Neuronal stem cell (in vitro differentiated cells): ENCODE measurements around the gene GPRC5B.

Experiments
- DNase-seq: peaks from one replicate; pipeline ENCODE4 v3.0.0-alpha.2; 2013; ENCODE audit warnings: low spot score
- H2AFZ ChIP-seq: one replicate; pipeline ENCODE4 v1.6.1; 2013; ENCODE audit warnings: mild to moderate bottlenecking, low read length, inconsistent platforms
- H2AK5ac ChIP-seq: 2 replicates; pipeline ENCODE4 v1.6.1; 2013; ENCODE audit warnings: low read depth, mild to moderate bottlenecking, inconsistent platforms, low read length, moderate library complexity, mixed read lengths
- H2BK120ac ChIP-seq: 2 replicates; pipeline ENCODE4 v1.6.1; 2013; ENCODE audit warnings: low read depth, mild to moderate bottlenecking, inconsistent platforms, low read length, moderate library complexity, mixed read lengths
- H2BK12ac ChIP-seq: one replicate; pipeline ENCODE4 v1.6.1; 2013; ENCODE audit warnings: low read length, inconsistent platforms
- H2BK15ac ChIP-seq: 2 replicates; pipeline ENCODE4 v1.6.1; 2013; ENCODE audit warnings: mild to moderate bottlenecking, low read length, inconsistent platforms, mixed read lengths
- H2BK5ac ChIP-seq: one replicate; pipeline ENCODE4 v1.6.1; 2013; ENCODE audit warnings: inconsistent platforms, mild to moderate bottlenecking, low read length, moderate library complexity
- H3K14ac ChIP-seq: one replicate; pipeline ENCODE4 v1.6.1; 2013; ENCODE audit warnings: low read length, inconsistent platforms
- H3K18ac ChIP-seq: 2 replicates; pipeline ENCODE4 v1.6.1; 2013; ENCODE audit warnings: low read length, inconsistent platforms
- H3K23ac ChIP-seq: 2 replicates; pipeline ENCODE4 v1.6.1; 2013; ENCODE audit warnings: low read depth, mild to moderate bottlenecking, mixed read lengths, low read length, inconsistent platforms; ENCODE audit not compliant: poor library complexity
- H3K27ac ChIP-seq: replicated peaks from 3 replicates; pipeline ENCODE4 v1.5.1; 2013; ENCODE audit warnings: low read length, inconsistent platforms
- H3K27me3 ChIP-seq, 3 experiments: 2 replicates each; pipeline ENCODE4 v1.6.1; 2013; ENCODE audit warnings: low read length in 3 of 3, mild to moderate bottlenecking in 2 of 3, inconsistent platforms in 1 of 3, low read depth in 1 of 3, mixed read lengths in 1 of 3, moderate library complexity in 1 of 3; ENCODE audit not compliant: control insufficient read depth in 3 of 3, insufficient read depth in 3 of 3
- H3K36me3 ChIP-seq, 2 donors: replicated peaks in 1 of 2; 2 replicates each; pipeline ENCODE4 v1.6.1; 2013; ENCODE audit warnings: low read length in 2 of 2; ENCODE audit not compliant: control insufficient read depth in 2 of 2, insufficient read depth in 2 of 2
- H3K4ac ChIP-seq: 2 replicates; pipeline ENCODE4 v1.6.1; 2013; ENCODE audit warnings: inconsistent platforms, mild to moderate bottlenecking, low read length, moderate library complexity
- H3K4me1 ChIP-seq, 2 donors: 1 replicate in 1 of 2; 2 replicates in 1 of 2; pipeline ENCODE4 v1.6.1; 2013; ENCODE audit warnings: low read length in 2 of 2, low read depth in 1 of 2; ENCODE audit not compliant: control insufficient read depth in 2 of 2, insufficient read depth in 1 of 2
- H3K4me2 ChIP-seq: one replicate; pipeline ENCODE4 v1.6.1; 2013; ENCODE audit warnings: mild to moderate bottlenecking, low read length, inconsistent platforms; ENCODE audit not compliant: insufficient read depth, poor library complexity, severe bottlenecking
- H3K4me3 ChIP-seq, 2 donors: 2 replicates each; pipeline ENCODE4 v1.5.1; 2013; ENCODE audit warnings: low read length in 2 of 2, mild to moderate bottlenecking in 2 of 2, inconsistent platforms in 1 of 2, moderate library complexity in 1 of 2
- H3K79me1 ChIP-seq: one replicate; pipeline ENCODE4 v1.6.1; 2013; ENCODE audit warnings: low read depth, mild to moderate bottlenecking, inconsistent platforms, low read length, moderate library complexity
- H3K9ac ChIP-seq: one replicate; pipeline ENCODE4 v1.6.1; 2013; ENCODE audit warnings: mild to moderate bottlenecking, low read depth, low read length, inconsistent platforms; ENCODE audit not compliant: poor library complexity
- H3K9me3 ChIP-seq, 2 donors: replicated peaks in 1 of 2; 2 replicates each; pipeline versions ENCODE3 to v1.6.1; 2013; ENCODE audit warnings: low read length in 2 of 2, mild to moderate bottlenecking in 2 of 2, inconsistent platforms in 1 of 2, low read depth in 1 of 2, mixed read lengths in 1 of 2, moderate library complexity in 1 of 2; ENCODE audit not compliant: control insufficient read depth in 2 of 2, insufficient read depth in 1 of 2
- H4K8ac ChIP-seq: one replicate; pipeline ENCODE4 v1.6.1; 2013; ENCODE audit warnings: low read depth, mild to moderate bottlenecking, inconsistent platforms, low read length, moderate library complexity
- H4K91ac ChIP-seq: one replicate; pipeline ENCODE4 v1.6.1; 2013; ENCODE audit warnings: low read length, low read depth, mild to moderate bottlenecking, inconsistent platforms; ENCODE audit not compliant: poor library complexity
- WGBS, 2 donors: extraction: QIAGEN DNeasy Blood & Tissue Kit; methylation state at CpG; one replicate each; pipeline ENCODE4 v1.1.7; 2013; ENCODE audit warnings: missing lambda C conversion rate in 2 of 2, mixed read lengths in 1 of 2; ENCODE audit not compliant: insufficient read length in 2 of 2, insufficient replicate concordance in 1 of 2; ENCODE audit errors: extremely low coverage in 2 of 2; 5-methylcytosine and 5-hydroxymethylcytosine counted together

The GPRC5B gene

GRCh38 chr16:19888834-19889233 lies 4.2 kb upstream of the GPRC5B start:
- Histone ChIP-seq H3K27ac (no peak overlapping the region), H3K9ac (no peak overlapping the region), H3K23ac (no peak overlapping the region), H2BK12ac (no peak overlapping the region), H3K9me3 (peaks cover 4 to 7% of the 10 kb centered on the region in 2 donors), H3K4me3 (no peak overlapping the region), H4K8ac (no peak overlapping the region), H2BK120ac (no peak overlapping the region), H2BK15ac (no peak overlapping the region), H3K27me3 (peaks cover 0 to 2% (median 0%) of the 10 kb centered on the region in 3 experiments), H3K4ac (no peak overlapping the region), H3K79me1 (no peaks in the 10 kb centered on the region), H3K18ac (no peak overlapping the region), H3K14ac (no peak overlapping the region), H2AFZ (no peak overlapping the region), H3K4me2 (no peak overlapping the region), H2AK5ac (no peak overlapping the region), H3K36me3 (no peaks in the 10 kb centered on the region), H4K91ac (no peak overlapping the region), H2BK5ac (no peak overlapping the region), H3K4me1 (no peaks in the 10 kb centered on the region)
- no CpG with 5 or more reads among the region's 3 CpGs for WGBS, 2 donors
- DNase-seq, result no peak

- no peak overlapping the region for H3K23ac ChIP-seq
- DNase-seq, result peak; percentile 68
- no peak overlapping the region for H4K8ac ChIP-seq
- no peak overlapping the region for H2BK120ac ChIP-seq
- no peak overlapping the region for H3K4ac ChIP-seq
- no CpG with 5 or more reads among the region's 20 CpGs for WGBS, 2 donors
- H2AFZ ChIP-seq, result peak overlapping the region; percentile 88
- H3K79me1 ChIP-seq, result peaks cover 2% of the 10 kb centered on the region
- H2AK5ac ChIP-seq, result no peak overlapping the region
- no peak overlapping the region for H2BK15ac ChIP-seq
- peaks cover 0 to 4% of the 10 kb centered on the region in 2 donors for H3K36me3 ChIP-seq
- no peak overlapping the region for H3K9ac ChIP-seq
- H3K18ac ChIP-seq, result no peak overlapping the region
- H3K27me3 ChIP-seq, result peaks cover 0 to 2% (median 0%) of the 10 kb centered on the region in 3 experiments
- H3K4me1 ChIP-seq, result peaks cover 4 to 13% of the 10 kb centered on the region in 2 donors
- H3K14ac ChIP-seq, result no peak overlapping the region
- H2BK12ac ChIP-seq, result no peak overlapping the region
- no peak overlapping the region for H3K27ac ChIP-seq
- peak overlapping the region in 1 of 2 donors; percentile 14 for H3K4me3 ChIP-seq
- H3K9me3 ChIP-seq, result peaks cover 4 to 7% of the 10 kb centered on the region in 2 donors
- H3K4me2 ChIP-seq, result no peak overlapping the region
- no peak overlapping the region for H2BK5ac ChIP-seq
- no peak overlapping the region for H4K91ac ChIP-seq
Observed at GRCh38 chr16:19886073-19886941, 1.7 kb upstream of the GPRC5B start.

GRCh38 chr16:19885451-19886072 lies 914 bp upstream of the GPRC5B start:
- Histone ChIP-seq H3K27ac (no peak overlapping the region), H4K8ac (no peak overlapping the region), H2BK5ac (no peak overlapping the region), H3K4me1 (peaks cover 4 to 13% of the 10 kb centered on the region in 2 donors), H2AK5ac (peak overlapping the region; percentile 43), H3K4me2 (no peak overlapping the region), H2BK15ac (peak overlapping the region; percentile 22), H3K27me3 (peaks cover 0 to 2% (median 0%) of the 10 kb centered on the region in 3 experiments), H3K14ac (no peak overlapping the region), H3K79me1 (peaks cover 2% of the 10 kb centered on the region), H2BK12ac (peak overlapping the region; percentile 85), H2AFZ (peak overlapping the region; percentile 88), H3K9me3 (peaks cover 4 to 7% of the 10 kb centered on the region in 2 donors), H3K4ac (no peak overlapping the region), H4K91ac (no peak overlapping the region), H3K18ac (peak overlapping the region; percentile 25), H3K9ac (no peak overlapping the region), H3K23ac (peak overlapping the region; percentile 70), H3K36me3 (peaks cover 0 to 9% of the 10 kb centered on the region in 2 donors), H2BK120ac (no peak overlapping the region), H3K4me3 (peak overlapping the region in 1 of 2 donors; percentile 12)
- WGBS, 2 donors, result no CpG with 5 or more reads among the region's 41 CpGs
- DNase-seq, result no peak

- Histone ChIP-seq H3K79me1 (peaks cover 4% of the 10 kb centered on the region), H4K8ac (no peak overlapping the region), H2BK120ac (no peak overlapping the region), H3K9me3 (peaks cover 4 to 7% of the 10 kb centered on the region in 2 donors), H3K4ac (no peak overlapping the region), H3K4me1 (peaks cover 10 to 19% of the 10 kb centered on the region in 2 donors), H3K27me3 (peaks cover 0 to 2% (median 0%) of the 10 kb centered on the region in 3 experiments), H2AFZ (peak overlapping the region; percentile 90), H3K27ac (no peak overlapping the region), H2BK5ac (no peak overlapping the region), H3K23ac (peak overlapping the region; percentile 56), H4K91ac (no peak overlapping the region), H3K36me3 (peaks cover 0 to 19% of the 10 kb centered on the region in 2 donors), H3K4me2 (peak overlapping the region; percentile 100), H2AK5ac (peak overlapping the region; percentile 38), H3K14ac (peak overlapping the region; percentile 72), H2BK12ac (no peak overlapping the region), H3K4me3 (peak overlapping the region; percentile 90 to 91), H3K18ac (peak overlapping the region; percentile 96), H2BK15ac (peak overlapping the region; percentile 83), H3K9ac (peak overlapping the region; percentile 92)
- no peak for DNase-seq
- WGBS, 2 donors, result no CpG with 5 or more reads among the region's 24 CpGs
Observed at GRCh38 chr16:19883966-19884485, 622 bp downstream of the GPRC5B start.
